ENCODE results near the gene KIF5B. TPM values are rescaled to one million over a fixed set of nuclear protein-coding genes. Genes with fewer than 3 reads are reported as not detected.
"Not testable (repeated sequence)": the region's sequence is repeated elsewhere in the genome, so short reads cannot be mapped to it uniquely, and the experiment has no call there.

The KIF5B gene
- total RNA-seq, 3 donors from 2014 or later = 91.6 to 188 (median 109) TPM

DNA sequence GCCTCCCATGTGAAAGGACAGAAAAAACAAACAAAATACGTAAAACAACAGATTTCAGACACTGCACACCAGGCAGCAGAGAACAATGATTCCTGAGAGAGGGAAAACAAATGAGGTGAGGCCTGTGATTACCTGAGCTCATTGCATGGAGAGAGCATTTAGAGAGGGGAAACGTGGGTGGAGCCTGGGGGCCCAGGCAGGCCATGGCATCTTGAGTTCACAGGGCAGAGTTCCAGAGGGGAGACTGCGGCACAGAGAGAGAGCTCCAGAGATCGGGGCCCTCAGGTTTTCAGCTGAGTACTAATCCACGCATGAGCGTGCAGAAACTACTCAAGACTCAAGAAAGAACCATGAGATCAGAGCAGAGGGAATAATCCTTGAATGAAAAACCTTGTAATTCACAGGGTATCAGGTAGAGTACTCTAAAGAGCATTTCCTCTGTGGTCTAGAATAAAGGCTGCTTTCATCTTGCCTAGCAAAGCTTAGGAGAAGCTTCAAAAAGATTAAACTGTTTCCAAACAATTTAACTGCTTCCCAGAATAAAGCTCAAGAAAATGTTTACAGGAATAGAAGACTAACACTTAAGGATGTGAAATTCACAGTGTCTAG, 81.0 kb downstream of the KIF5B start:
- TF ChIP-seq CTCF (IDR thresholded peaks at IDR 0.05) = no peak
- no peak overlapping the region for H3K4me3 ChIP-seq
- intact Hi-C loops (cut with DNase I, micrococcal nuclease) = no loop called here
- no peaks in the 10 kb centered on the region for H3K36me3 ChIP-seq (ENCODE audit: low read depth)
- no peak for ATAC-seq
- no peak for DNase-seq
- no peaks in the 10 kb centered on the region for H3K4me1 ChIP-seq (ENCODE audit: low read depth)
- no peaks in the 10 kb centered on the region for H3K9me3 ChIP-seq

DNA sequence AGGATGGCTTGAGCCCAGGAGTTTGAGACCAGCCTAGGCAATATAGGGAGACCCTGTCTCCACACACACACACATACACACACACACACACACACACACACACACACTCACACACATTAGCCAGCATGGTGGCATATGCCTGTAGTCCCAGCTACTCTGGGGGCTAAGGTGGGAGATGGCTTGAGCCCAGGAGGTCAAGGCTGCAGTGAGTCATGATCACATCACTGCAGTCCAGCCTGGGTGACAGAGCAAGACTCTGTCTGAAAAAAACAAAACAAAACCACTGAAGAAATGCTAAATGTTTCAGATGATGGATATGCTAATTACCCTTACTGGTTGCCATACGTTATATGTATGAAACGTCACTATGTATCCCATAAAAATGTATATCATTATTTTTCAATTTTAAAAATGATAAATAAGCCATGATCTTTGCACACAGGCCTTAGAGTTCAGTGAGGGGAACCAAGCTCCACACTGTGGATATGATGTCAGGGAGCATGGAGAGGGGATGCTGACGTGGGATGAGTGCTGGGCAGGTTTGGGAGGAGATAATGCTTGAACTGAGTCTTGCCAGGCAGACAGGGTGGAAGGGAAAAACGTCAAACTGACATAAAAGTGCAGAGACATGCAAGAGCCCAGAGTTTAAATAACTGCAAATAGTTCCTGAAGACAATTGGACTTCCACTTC, 81.6 kb downstream of the KIF5B start:
- H3K36me3 ChIP-seq (ENCODE audit: low read depth) = no peaks in the 10 kb centered on the region
- intact Hi-C loops (cut with DNase I, micrococcal nuclease) = no loop called here
- no peak for TF ChIP-seq CTCF (IDR thresholded peaks at IDR 0.05)

DNA sequence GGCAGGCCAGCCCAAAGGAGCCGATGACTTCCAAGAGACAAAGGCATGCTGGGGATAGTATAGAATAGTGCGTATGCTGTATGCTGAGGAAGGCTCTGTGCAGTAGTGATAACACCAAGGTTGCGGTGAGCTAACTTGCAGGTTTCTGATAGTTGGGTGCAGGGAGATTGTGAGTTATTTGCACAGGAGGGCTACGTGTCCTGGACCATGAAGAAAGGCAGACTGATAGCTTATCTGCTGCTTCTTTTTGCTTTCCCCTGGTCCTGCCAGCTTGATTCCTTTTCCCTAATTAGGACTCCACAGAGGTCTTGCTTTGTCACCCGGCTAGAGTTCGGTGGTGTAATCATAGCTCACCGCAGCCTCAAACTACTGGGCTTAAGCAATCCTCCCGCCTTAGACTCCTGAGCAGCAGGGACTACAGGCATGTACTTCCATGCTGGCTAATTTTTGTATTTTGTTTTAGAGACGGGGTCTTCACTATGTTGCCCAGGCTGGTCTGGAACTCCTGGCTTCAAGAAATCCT, 83.6 kb downstream of the KIF5B start:
- DNase-seq = no peak
- TF ChIP-seq CTCF (IDR thresholded peaks at IDR 0.05) = no peak
- intact Hi-C loops (cut with DNase I, micrococcal nuclease) = no loop called here
- Histone ChIP-seq H3K4me3 (no peak overlapping the region), H3K9me3 (no peaks in the 10 kb centered on the region), H3K36me3 (ENCODE audit: low read depth) (no peaks in the 10 kb centered on the region), H3K4me1 (ENCODE audit: low read depth) (no peaks in the 10 kb centered on the region)
- ATAC-seq = no peak

More for the DNA sequence above, 81.6 kb downstream of the KIF5B start:
- DNase-seq = no peak
- H3K4me1 ChIP-seq (ENCODE audit: low read depth) = no peaks in the 10 kb centered on the region
- ATAC-seq = no peak
- H3K4me3 ChIP-seq = no peak overlapping the region
- no peaks in the 10 kb centered on the region for H3K9me3 ChIP-seq

DNA sequence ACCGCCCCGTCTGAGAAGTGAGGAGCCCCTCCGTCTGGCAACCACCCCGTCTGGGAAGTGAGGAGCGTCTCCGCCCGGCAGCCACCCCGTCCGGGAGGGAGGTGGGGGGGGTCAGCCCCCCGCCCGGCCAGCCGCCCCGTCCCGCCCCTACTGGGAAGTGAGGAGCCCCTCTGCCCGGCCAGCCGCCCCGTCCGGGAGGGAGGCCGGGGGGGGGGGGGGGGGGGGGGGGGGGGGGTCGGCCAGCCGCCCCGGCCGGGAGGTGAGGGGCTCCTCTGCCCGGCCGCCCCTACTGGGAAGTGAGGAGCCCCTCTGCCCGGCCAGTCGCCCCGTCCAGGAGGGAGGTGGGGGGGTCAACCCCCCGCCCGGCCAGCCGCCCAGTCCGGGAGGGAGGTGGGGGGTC, 86.4 kb downstream of the KIF5B start:
- H3K36me3 ChIP-seq (ENCODE audit: low read depth); H3K4me3 ChIP-seq; H3K4me1 ChIP-seq (ENCODE audit: low read depth); DNase-seq; ATAC-seq; intact Hi-C loops (cut with DNase I, micrococcal nuclease); H3K9me3 ChIP-seq: not testable (repeated sequence)

GRCh38 chr10:31963589-31963980, 92.6 kb downstream of the KIF5B start:
- no peak for DNase-seq
- no peak for ATAC-seq
- Histone ChIP-seq H3K4me3 (no peak overlapping the region), H3K9me3 (no peaks in the 10 kb centered on the region), H3K36me3 (ENCODE audit: low read depth) (no peaks in the 10 kb centered on the region), H3K4me1 (ENCODE audit: low read depth) (no peaks in the 10 kb centered on the region)
- intact Hi-C loops (cut with DNase I, micrococcal nuclease) = no loop called here
- TF ChIP-seq CTCF (IDR thresholded peaks at IDR 0.05) = no peak

DNA sequence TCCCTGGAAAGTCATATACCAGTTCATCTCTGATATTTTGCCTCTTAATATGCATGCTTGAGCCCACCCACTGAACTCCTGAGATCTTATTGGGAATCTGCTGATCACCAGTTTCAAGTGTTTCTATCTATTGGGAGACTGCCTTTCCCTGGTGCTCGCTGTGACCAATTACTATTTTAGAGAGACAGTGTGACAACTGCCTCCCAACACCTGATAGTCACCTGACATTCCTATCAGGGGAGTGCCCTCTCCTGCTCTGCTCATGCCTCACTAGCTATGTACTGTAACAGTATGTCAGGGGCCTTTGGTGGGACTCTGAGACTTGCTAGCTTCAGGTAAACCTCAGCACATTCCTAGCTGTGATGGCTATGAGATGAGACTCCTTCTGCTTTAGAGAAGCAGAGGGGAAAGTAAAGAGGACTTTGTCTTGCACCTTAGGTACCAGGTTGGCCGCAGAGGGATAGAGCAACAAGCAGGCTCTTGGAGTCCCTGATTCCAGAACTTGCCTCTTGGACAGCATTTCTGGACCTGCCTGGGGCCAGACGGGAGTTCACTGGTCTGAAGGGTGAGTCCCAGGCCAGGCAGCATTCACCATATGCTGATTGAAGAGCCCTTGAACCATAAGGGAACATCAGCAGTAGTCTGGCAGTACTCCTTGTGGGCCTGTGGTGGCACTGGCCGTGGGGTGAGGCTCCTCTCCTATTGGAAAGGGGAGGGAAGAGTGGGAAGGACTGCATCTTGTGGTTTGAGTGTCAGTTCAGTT, 93.2 kb downstream of the KIF5B start:
- no peak for TF ChIP-seq CTCF (IDR thresholded peaks at IDR 0.05)
- Histone ChIP-seq H3K4me1 (ENCODE audit: low read depth) (no peaks in the 10 kb centered on the region), H3K9me3 (no peaks in the 10 kb centered on the region), H3K4me3 (no peak overlapping the region), H3K36me3 (ENCODE audit: low read depth) (no peaks in the 10 kb centered on the region)
- intact Hi-C loops (cut with DNase I, micrococcal nuclease) = no loop called here
- DNase-seq = no peak
- ATAC-seq = peak; percentile 50
